LHCN-M2 (cell line): Measurements from ENCODE around the gene PALM3. TPM values are rescaled to one million over a fixed set of nuclear protein-coding genes. Genes with fewer than 3 reads are reported as not detected.

ENCODE experiments used
- DNase-seq: peaks from one replicate; pipeline ENCODE4 v3.0.0-alpha.2; 2012; ENCODE audit warnings: low read depth
- polyA plus RNA-seq: library from polyadenylated mRNA; unstranded; fragments of >200 nt; gene quantifications from one replicate; pipeline ENCODE4 v1.2.1, GENCODE V29; 2012; ENCODE audit warnings: missing spikeins
- total RNA-seq: library from RNA; depleted of rRNA; stranded (reverse); fragments of >200 nt; gene quantifications from 2 replicates; pipeline ENCODE4 v1.2.3, GENCODE V29; 2014; rRNA removed

PALM3 gene
- total RNA-seq = 0.11 and 0.38 TPM in 2 replicates
- 0.22 TPM for polyA plus RNA-seq

DNA sequence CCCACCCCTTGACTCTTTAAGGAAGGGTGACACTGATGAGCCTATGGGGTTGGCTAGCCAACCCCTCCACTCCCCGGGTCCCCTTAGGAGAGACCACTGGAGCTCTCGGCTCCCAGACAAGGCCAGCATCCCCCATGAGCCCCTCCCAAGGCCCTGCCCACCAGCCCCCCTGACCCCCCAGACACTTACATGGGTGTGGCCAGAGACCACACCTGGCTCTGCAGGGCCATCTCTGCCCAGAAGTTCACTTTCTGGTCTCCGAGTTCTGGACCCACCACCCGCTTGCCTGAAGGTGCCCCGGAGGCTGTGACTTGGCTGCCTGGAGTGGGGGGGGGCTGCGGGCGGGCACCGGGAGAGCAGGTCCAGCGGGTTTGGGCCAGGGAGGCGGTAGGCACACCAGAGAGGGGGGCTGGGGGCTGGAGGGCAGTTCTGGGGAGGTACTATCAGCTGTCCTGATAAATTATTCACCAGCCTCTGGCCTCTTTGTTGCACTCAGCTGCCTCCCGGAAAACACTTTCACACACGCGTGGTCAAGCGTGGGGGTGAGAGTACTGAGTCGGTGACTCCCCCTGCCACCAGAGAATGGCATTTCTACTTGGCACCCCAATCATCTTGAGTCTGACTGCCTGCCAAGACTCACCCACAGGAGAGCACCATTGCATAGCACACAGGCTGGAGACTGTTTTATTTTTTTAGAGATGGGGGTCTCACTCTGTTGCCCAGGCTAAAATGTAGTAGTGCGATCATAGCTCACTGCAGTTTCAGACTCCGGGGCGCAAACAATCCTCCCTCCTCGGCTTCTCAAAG lies at the start of gene PALM3:
Gene PALM3 (minus strand): TSS at position 326 of the 807 bp plus-strand sequence. CDS start 96 bp downstream, at position 230.
- no peak for DNase-seq

GRCh38 chr19:14111486-14111885 lies 49.6 kb upstream of the PALM3 start:
- no peak for DNase-seq

GRCh38 chr19:14110650-14111049 lies 48.8 kb upstream of the PALM3 start:
- no peak for DNase-seq

DNA sequence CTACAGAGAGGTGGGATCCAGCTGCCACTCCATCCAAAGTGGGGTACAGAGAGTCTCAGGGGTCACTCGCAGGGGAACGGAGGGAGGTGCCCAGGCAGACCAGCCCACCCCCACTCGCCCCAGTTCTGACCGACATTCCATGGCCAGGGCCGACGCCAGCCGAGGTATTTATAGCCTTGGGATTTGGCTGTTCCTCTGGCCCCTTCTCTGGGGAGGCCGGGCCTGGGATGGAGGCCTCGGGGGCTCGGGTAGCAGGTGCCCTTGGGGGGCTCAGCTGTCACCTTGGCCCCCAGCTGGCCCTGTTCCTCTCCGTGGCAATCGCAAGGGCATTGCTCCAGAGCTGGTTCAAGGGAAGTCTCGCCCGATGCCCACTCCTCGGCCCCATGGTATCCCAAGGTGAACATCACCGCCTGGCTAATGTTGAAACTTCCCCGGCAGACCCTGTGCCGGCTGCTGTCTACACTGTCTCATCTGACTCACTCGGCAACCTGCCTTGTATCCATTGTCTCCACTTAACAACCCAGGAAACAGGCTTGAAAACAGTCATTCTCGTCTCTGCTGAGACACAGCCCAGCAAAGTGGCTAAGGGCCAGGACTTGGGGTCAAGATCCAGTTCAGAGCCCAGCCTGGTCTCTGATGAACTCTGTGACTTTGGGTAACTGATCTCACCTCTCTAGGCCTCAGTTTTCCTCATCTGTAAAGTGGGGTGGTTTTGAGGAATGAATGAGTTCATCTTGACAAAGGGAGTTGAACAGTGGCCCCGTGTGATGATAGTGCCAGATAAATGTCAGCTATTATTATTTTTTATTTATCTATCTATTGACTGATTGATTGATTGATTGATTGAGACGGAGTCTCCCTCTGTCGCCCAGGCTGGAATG lies 45.9 kb upstream of the PALM3 start:
- no peak for DNase-seq

DNA sequence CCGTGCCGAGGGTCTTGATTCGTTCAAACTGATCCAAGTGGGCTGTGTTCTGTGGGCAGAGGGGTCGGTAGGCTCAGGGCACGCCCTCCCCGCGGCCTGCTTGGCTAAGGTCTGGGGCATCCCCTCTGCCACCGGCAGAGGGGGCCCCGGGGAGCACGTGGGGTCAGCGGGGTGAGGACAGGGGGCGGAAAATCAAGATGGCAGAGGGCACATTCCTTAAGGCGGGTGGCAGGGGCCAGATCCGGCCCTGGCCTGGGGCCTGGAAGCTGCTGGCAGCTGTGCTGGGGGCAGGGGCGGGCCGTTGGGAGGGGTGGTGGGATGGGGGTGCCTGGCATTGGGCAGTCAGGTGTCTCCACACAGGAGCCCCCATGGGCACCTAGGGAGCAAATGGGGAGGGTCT lies 45.0 kb upstream of the PALM3 start:
- no peak for DNase-seq

- no peak for DNase-seq
Observed at GRCh38 chr19:14105680-14106079, 43.8 kb upstream of the PALM3 start.

GRCh38 chr19:14103310-14103709 lies 41.4 kb upstream of the PALM3 start:
- no peak for DNase-seq

DNA sequence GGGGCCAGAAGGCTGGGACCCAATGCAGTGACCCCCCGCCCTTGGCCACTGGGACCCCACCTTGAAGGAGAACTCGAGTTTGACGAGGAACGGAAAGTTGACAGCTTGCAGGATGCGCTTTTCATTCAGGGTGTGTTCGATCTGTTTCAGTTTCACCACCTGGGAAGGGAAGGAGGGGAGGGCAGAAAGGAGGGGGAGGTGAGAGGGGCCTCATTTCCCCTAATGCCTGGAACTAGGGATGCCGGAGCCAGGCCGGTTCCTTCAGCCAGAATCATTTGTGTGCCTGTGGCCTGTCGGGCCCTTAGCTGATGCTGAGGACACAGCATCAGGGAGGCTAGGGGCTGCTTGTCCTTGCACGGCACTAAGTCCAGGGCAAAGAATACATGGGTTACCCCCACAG lies 40.9 kb upstream of the PALM3 start:
- DNase-seq = no peak

GRCh38 chr19:14102102-14102696 lies 40.3 kb upstream of the PALM3 start:
- DNase-seq = no peak

GRCh38 chr19:14101003-14101545 lies 39.2 kb upstream of the PALM3 start:
- no peak for DNase-seq

GRCh38 chr19:14097532-14098151 lies 35.8 kb upstream of the PALM3 start:
- no peak for DNase-seq

DNA sequence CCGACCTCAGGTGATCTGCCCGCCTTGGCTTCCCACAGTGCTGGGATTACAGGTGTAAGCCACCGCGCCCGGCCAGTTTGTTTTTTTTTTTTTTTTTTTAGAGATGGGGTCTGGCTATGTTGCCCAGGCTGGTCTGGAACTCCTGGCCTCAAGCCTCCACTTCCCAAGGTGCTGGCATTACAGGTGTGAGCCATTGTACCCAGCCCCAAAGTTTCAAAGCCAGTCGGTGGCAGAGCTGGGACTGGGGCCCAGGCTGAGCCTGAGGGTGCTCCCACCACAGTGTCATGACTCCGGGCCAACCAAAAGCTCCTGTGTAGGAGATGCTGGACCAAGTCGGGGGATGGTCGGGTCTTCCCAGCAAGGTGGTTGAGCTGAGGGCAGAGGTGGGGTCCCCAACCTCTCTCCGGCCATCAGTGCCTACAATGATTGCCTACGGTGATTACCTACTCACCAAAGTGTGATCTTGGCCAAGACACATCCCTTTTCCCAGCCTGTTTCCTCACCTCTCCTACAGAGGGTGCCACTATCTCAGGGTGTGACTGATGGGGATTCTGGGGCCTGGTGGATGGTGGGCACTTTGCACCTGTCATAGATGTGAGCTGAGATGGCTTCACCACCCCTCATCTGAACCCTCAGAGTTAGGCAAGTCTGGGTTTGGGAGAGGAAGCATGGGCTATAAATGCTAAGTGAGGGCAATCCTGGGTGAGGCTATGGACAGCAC lies 34.6 kb upstream of the PALM3 start:
- no peak for DNase-seq

GRCh38 chr19:14094854-14095253 lies 33.0 kb upstream of the PALM3 start:
- DNase-seq = no peak

DNA sequence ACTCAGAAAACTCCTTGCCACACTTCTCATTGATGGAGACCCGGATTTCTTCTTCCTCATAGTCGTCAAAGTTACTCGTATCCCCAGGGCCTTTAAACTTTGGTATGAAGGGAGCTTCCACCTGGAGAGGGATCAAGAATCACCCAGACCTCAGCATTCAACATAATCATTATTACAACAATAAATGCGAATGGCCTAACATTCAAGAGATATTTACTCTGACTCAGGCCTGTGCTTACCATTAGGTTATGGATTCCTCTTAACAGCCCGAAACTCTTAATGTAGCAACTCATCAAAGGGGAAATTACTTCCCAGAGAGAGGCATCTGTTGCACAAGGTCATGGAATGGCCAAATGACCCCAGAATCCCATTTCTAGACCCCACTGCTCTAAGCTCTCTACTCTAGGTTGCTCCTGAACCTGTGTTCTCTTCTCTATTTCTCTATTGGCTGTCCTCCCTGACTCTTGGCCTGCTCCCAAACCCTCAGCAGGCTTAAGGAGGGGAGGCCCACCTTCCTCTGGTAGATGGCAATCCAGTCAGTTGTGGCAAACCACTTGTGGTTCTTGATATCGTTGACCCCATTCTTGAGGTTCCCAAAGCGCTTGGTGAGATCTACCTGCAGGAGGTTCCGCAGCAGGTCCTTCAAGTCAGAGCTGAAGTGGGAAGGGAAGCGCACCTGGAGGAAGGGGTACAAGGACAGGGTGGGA lies 31.4 kb upstream of the PALM3 start:
- no peak for DNase-seq

DNA sequence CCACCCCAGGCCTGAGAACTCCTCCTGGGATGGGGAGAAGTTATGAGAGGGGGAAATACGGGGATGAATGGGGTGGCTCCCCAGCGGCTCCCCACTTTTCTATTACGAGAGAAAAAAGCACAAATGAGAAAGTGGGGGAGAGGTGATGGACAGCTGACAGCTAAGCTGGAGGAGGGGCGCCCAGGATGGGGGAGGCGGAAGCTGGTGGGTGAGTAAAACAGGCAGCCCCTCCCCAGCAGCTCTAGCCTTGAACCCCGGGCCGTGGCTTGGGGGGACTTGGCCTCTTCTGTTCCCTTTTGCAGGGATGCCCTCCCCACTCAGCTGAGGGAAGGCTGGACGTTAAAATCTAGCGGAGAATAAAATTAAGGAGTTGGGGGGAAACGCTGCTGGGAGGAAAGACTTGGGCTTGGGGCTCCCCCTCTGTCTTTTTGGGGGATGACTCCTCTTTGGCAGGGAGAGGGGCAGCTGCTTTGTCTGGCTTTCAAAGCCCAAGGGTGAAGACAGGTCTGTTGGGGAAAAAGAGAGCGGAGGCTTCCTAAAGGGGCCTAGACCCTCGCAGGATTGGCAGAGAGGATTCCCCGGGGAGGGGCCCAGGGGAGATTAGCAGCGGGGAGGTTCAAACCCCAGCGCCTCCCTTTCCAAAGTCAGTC lies 30.1 kb upstream of the PALM3 start:
- no peak for DNase-seq

GRCh38 chr19:14091081-14091812 lies 29.4 kb upstream of the PALM3 start:
- DNase-seq = peak; percentile 66

GRCh38 chr19:14090509-14091080 lies 28.7 kb upstream of the PALM3 start, which contains the start of gene SAMD1:
SAMD1 (minus strand) TSS chr19:14090751.
- DNase-seq = peak; percentile 83
